H1 (cell line): Measurements from ENCODE around the gene SCRN1. TPM values are rescaled to one million over a fixed set of nuclear protein-coding genes. Genes with fewer than 3 reads are reported as not detected.
A peak's percentile ranks its signal among the peaks of the same experiment; 100 is the strongest.

ENCODE experiments used
- CTCF ChIA-PET: fragments of 300-600 bp; sonication (Branson Sonifier 250); formaldehyde crosslinking; loops from one replicate; lab custom pipeline; 2021; ENCODE audit not compliant: partially characterized antibody; lab: Charles Lee
- POLR2A ChIA-PET: fragments of 300-600 bp; sonication (Branson Sonifier 250); formaldehyde crosslinking; loops from one replicate; lab custom pipeline; 2021; ENCODE audit warnings: inconsistent platforms; ENCODE audit not compliant: partially characterized antibody; lab: Charles Lee
- DNase-seq, 2 experiments: peaks; one replicate each; pipeline versions ENCODE4 v3.0.0 to v3.0.0-alpha.2; 2010 to 2022; ENCODE audit warnings: low spot score in 2 of 2, low read depth in 1 of 2, mixed read lengths in 1 of 2
- FAIRE-seq: peaks from 2 replicates; lab custom pipeline; 2011; peaks lifted over from hg19 to GRCh38; lab: Jason Lieb, UNC
- H2AFZ ChIP-seq: 2 replicates; pipeline ENCODE4 v1.8.1; 2012; ENCODE audit warnings: low read length, inconsistent platforms
- H2AK5ac ChIP-seq: 2 replicates; pipeline ENCODE4 v1.6.1; 2013; ENCODE audit warnings: low read depth, low read length
- H2BK120ac ChIP-seq: replicated peaks from 2 replicates; pipeline ENCODE3; 2013; ENCODE audit warnings: low read depth, low read length, inconsistent platforms
- H2BK12ac ChIP-seq: 2 replicates; pipeline ENCODE4 v1.6.1; 2013; ENCODE audit warnings: low read depth, low read length
- H2BK15ac ChIP-seq: 2 replicates; pipeline ENCODE4 v1.6.1; 2013; ENCODE audit warnings: low read length
- H2BK20ac ChIP-seq: 2 replicates; pipeline ENCODE4 v1.6.1; 2013; ENCODE audit warnings: low read length
- H2BK5ac ChIP-seq: 2 replicates; pipeline ENCODE4 v1.6.1; 2013; ENCODE audit warnings: low read depth, low read length
- H3K14ac ChIP-seq: 2 replicates; pipeline ENCODE4 v1.6.1; 2013; ENCODE audit warnings: inconsistent platforms; ENCODE audit not compliant: insufficient read length
- H3K18ac ChIP-seq: 2 replicates; pipeline ENCODE4 v1.6.1; 2013; ENCODE audit warnings: low read length; ENCODE audit errors: extremely low read depth
- H3K23ac ChIP-seq: 2 replicates; pipeline ENCODE4 v1.6.1; 2013; ENCODE audit warnings: inconsistent platforms; ENCODE audit not compliant: insufficient read length
- H3K23me2 ChIP-seq: 2 replicates; pipeline ENCODE4 v1.6.1; 2013; ENCODE audit warnings: low read depth, low read length
- H3K27ac ChIP-seq: 2 replicates; pipeline ENCODE4 v1.6.1; 2011; ENCODE audit warnings: low read depth, low read length, inconsistent platforms
- H3K27me3 ChIP-seq, 4 experiments: replicated peaks in 1 of 4; 1 replicate in 1 of 4; 2 replicates in 3 of 4; pipeline versions ENCODE4 v1.6.1 to v1.8.1; 2011 to 2013; ENCODE audit warnings: low read length in 3 of 4, mild to moderate bottlenecking in 3 of 4, inconsistent platforms in 2 of 4, mixed read lengths in 2 of 4, moderate library complexity in 1 of 4; ENCODE audit not compliant: control insufficient read depth in 3 of 4, insufficient read depth in 3 of 4; ENCODE audit errors: extremely low read depth in 1 of 4
- H3K36me3 ChIP-seq, 4 experiments: 2 replicates each; pipeline versions ENCODE4 v1.6.1 to v1.8.1; 2011 to 2013; ENCODE audit warnings: mild to moderate bottlenecking in 4 of 4, low read length in 3 of 4, moderate library complexity in 2 of 4, control low read depth in 1 of 4, inconsistent platforms in 1 of 4; ENCODE audit not compliant: insufficient read depth in 4 of 4, control insufficient read depth in 2 of 4
- H3K4ac ChIP-seq: replicated peaks from 2 replicates; pipeline ENCODE3; 2013; ENCODE audit warnings: low read length, low read depth, mixed read lengths, inconsistent platforms; ENCODE audit not compliant: insufficient read length
- H3K4me1 ChIP-seq, 4 experiments: replicated peaks in 1 of 4; 1 replicate in 1 of 4; 2 replicates in 3 of 4; pipeline versions ENCODE4 v1.6.1 to v1.8.1; 2011 to 2013; ENCODE audit warnings: low read length in 3 of 4, inconsistent platforms in 2 of 4, mixed read lengths in 1 of 4; ENCODE audit not compliant: insufficient read depth in 4 of 4, control insufficient read depth in 3 of 4
- H3K4me2 ChIP-seq, 2 experiments: 2 replicates each; pipeline versions ENCODE4 v1.6.1 to v1.8.1; 2011 to 2013; ENCODE audit warnings: low read depth in 2 of 2, low read length in 2 of 2, control low read depth in 1 of 2, inconsistent platforms in 1 of 2, mild to moderate bottlenecking in 1 of 2; ENCODE audit not compliant: insufficient read depth in 1 of 2
- H3K4me3 ChIP-seq, 4 experiments: fragments of 200-600, 300-600 bp in 1 of 4; sonication (generic), shearing (Covaris generic), sonication (Bioruptor Twin) in 1 of 4; 2 replicates each; pipeline versions ENCODE4 v1.5.1 to v1.8.1; 2011 to 2016; ENCODE audit warnings: low read length in 4 of 4, low read depth in 3 of 4, control low read depth in 2 of 4, inconsistent platforms in 2 of 4, mild to moderate bottlenecking in 2 of 4, mixed read lengths in 1 of 4, moderate library complexity in 1 of 4; ENCODE audit not compliant: insufficient read depth in 2 of 4; ENCODE audit errors: extremely low read depth in 1 of 4
- H3K56ac ChIP-seq: replicated peaks from 2 replicates; pipeline ENCODE3; 2013; ENCODE audit warnings: low read depth, mild to moderate bottlenecking, mixed read lengths, low read length, inconsistent platforms; ENCODE audit not compliant: insufficient read length
- H3K79me1 ChIP-seq: 2 replicates; pipeline ENCODE4 v1.6.1; 2013; ENCODE audit warnings: low read depth, low read length, control low read depth
- H3K79me2 ChIP-seq, 2 experiments: 2 replicates each; pipeline versions ENCODE4 v1.6.1 to v1.8.1; 2012 to 2013; ENCODE audit warnings: low read length in 2 of 2, mild to moderate bottlenecking in 2 of 2, inconsistent platforms in 1 of 2; ENCODE audit not compliant: insufficient read depth in 2 of 2, control insufficient read depth in 1 of 2
- H3K9ac ChIP-seq, 4 experiments: replicated peaks in 1 of 4; 1 replicate in 1 of 4; 2 replicates in 3 of 4; pipeline versions ENCODE4 v1.6.1 to v1.8.1; 2011 to 2013; ENCODE audit warnings: low read depth in 3 of 4, low read length in 3 of 4, control low read depth in 2 of 4, mild to moderate bottlenecking in 2 of 4, moderate library complexity in 2 of 4, inconsistent platforms in 1 of 4; ENCODE audit errors: extremely low read depth in 1 of 4
- H3K9me3 ChIP-seq, 2 experiments: 2 replicates each; pipeline versions ENCODE4 v1.6.1 to v1.8.1; 2012 to 2013; ENCODE audit warnings: mild to moderate bottlenecking in 2 of 2, moderate library complexity in 2 of 2, control low read depth in 1 of 2, inconsistent platforms in 1 of 2, low read depth in 1 of 2, low read length in 1 of 2, mixed read lengths in 1 of 2; ENCODE audit not compliant: insufficient read depth in 2 of 2
- H4K20me1 ChIP-seq, 2 experiments: replicated peaks in 1 of 2; 2 replicates each; pipeline versions ENCODE3 to v1.8.1; 2011 to 2013; ENCODE audit warnings: inconsistent platforms in 2 of 2, low read length in 2 of 2, mild to moderate bottlenecking in 1 of 2; ENCODE audit not compliant: insufficient read depth in 2 of 2, control insufficient read depth in 1 of 2
- H4K5ac ChIP-seq: 2 replicates; pipeline ENCODE4 v1.6.1; 2013; ENCODE audit warnings: low read length, low read depth, mixed read lengths, inconsistent platforms; ENCODE audit not compliant: insufficient read length
- H4K8ac ChIP-seq: 2 replicates; pipeline ENCODE4 v1.8.0; 2013; ENCODE audit warnings: mild to moderate bottlenecking, moderate library complexity, low read length, inconsistent platforms; ENCODE audit not compliant: insufficient read depth; ENCODE audit errors: extremely low read depth
- H4K91ac ChIP-seq: replicated peaks from 2 replicates; pipeline ENCODE3; 2013; ENCODE audit warnings: low read length, mixed read lengths, inconsistent platforms; ENCODE audit not compliant: insufficient read length
- ATF2 ChIP-seq: IDR thresholded peaks from 2 replicates; pipeline ENCODE4 v1.6.1; 2012; ENCODE audit warnings: low read length, inconsistent platforms
- GTF2F1 ChIP-seq: IDR thresholded peaks from 2 replicates; pipeline ENCODE4 v1.6.1; 2012; ENCODE audit warnings: low read depth, low read length, improper control_type of control experiment, borderline replicate concordance
- MAFK ChIP-seq: IDR thresholded peaks from 2 replicates; pipeline ENCODE4 v1.6.1; 2012; ENCODE audit warnings: low read depth, mild to moderate bottlenecking, improper control_type of control experiment, low read length
- POU5F1 ChIP-seq: IDR thresholded peaks from 2 replicates; pipeline ENCODE4 v1.6.1; 2011; ENCODE audit warnings: low read depth, mild to moderate bottlenecking, low read length, moderate library complexity
- WGBS, 2 experiments: shearing (Covaris generic) in 1 of 2; methylation state at CpG; one replicate each; pipeline versions ENCODE4 v1.1.6 to v1.1.7; 2013 to 2015; ENCODE audit warnings: low lambda C conversion rate in 2 of 2, mixed read lengths in 2 of 2, inconsistent platforms in 1 of 2, low coverage in 1 of 2, missing lambda C conversion rate in 1 of 2; ENCODE audit not compliant: insufficient replicate concordance in 2 of 2, insufficient coverage in 1 of 2, insufficient read length in 1 of 2; ENCODE audit errors: extremely low coverage in 1 of 2, missing lambda C conversion rate in 1 of 2; 5-methylcytosine and 5-hydroxymethylcytosine counted together
- polyA plus RNA-seq, 7 experiments: library from polyadenylated mRNA; depleted of rRNA in 3 of 7; stranded (reverse) in 5 of 7; unstranded in 2 of 7; fragments of >200 nt in 5 of 7; fragments of 200-250 nt in 2 of 7; gene quantifications; 1 replicate in 5 of 7; 2 replicates in 1 of 7; 4 replicates in 1 of 7; pipeline versions ENCODE4 v1.2.1 to v1.2.3, GENCODE V29; 2011 to 2013; ENCODE audit warnings: missing spikeins in 2 of 7, mixed read lengths in 2 of 7
- total RNA-seq: library from RNA; stranded (reverse); fragmentation: NEBNext Ultra II Directional; extraction: Animal tissue kit (Norgen Biotek cat#: 25700); gene quantifications from 2 replicates; pipeline ENCODE4 v1.2.1, GENCODE V29; 2021
- TF ChIP-seq, protein P1 (sequence below), 3 experiments: IDR thresholded peaks; 1 replicate in 2 of 3; 2 replicates in 1 of 3; pipeline versions ENCODE4 v1.5.1 to v1.6.1; 2011; ENCODE audit warnings: low read length in 3 of 3, mild to moderate bottlenecking in 3 of 3, inconsistent platforms in 2 of 3, low read depth in 1 of 3, moderate library complexity in 1 of 3; ENCODE audit not compliant: insufficient read depth in 1 of 3; ENCODE audit errors: control extremely low read depth in 1 of 3

The SCRN1 gene
- total and polyA plus RNA-seq, 2 of the 8 experiments (the other 6 are each of a cell fraction or from before 2014, with no cell fraction given): 36.0 to 75.8 TPM

GRCh38 chr7:29988424-29989256, 961 bp downstream of the SCRN1 start:
- Histone ChIP-seq H3K4me1 (peaks cover 0 to 10% (median 6%) of the 10 kb centered on the region in 4 experiments; a peak in 5 of 7 replicates), H3K18ac (peak overlapping the region; percentile 88), H3K9ac (peak overlapping the region; percentile 40 to 97 (median 78)), H2BK120ac (no peak overlapping the region), H4K20me1 (peaks cover 2 to 4% of the 10 kb centered on the region in 2 experiments), H4K91ac (peak overlapping the region; percentile 22), H2BK20ac (no peak overlapping the region), H2AFZ (peak overlapping the region; percentile 16; the same call in 1 of the 2 replicates), H3K79me1 (peaks cover 4% of the 10 kb centered on the region), H4K5ac (peak overlapping the region; percentile 76), H3K56ac (peak overlapping the region; percentile 32), H2AK5ac (0 out of 2 replicates have a peak overlapping the region, but pooled peaks have one; percentile 30), H4K8ac (peak overlapping the region; percentile 93), H3K4me3 (peak overlapping the region; percentile 84 to 90 (median 88)), H3K4me2 (peak overlapping the region; percentile 86 to 91), H3K9me3 (peaks cover 3 to 5% of the 10 kb centered on the region in 2 experiments; a peak in 3 of 4 replicates), H3K27me3 (peaks cover 0 to 2% (median 0%) of the 10 kb centered on the region in 4 experiments; a peak in 1 of 7 replicates), H3K23ac (no peak overlapping the region), H2BK5ac (peak overlapping the region; percentile 63; the same call in 1 of the 2 replicates), H3K4ac (no peak overlapping the region), H2BK15ac (peak overlapping the region; percentile 61; the same call in 1 of the 2 replicates), H3K14ac (no peak overlapping the region), H3K23me2 (peaks cover 4% of the 10 kb centered on the region), H3K36me3 (no peaks in the 10 kb centered on the region; a peak in 1 of 8 replicates), H3K27ac (no peak overlapping the region; the same call in 1 of the 2 replicates), H3K79me2 (peaks cover 0 to 36% of the 10 kb centered on the region in 2 experiments; a peak in 3 of 4 replicates), H2BK12ac (0 out of 2 replicates have a peak overlapping the region, but pooled peaks have one; percentile 82)
- ChIA-PET CTCF (interaction anchor here (0.6 to 2.9 kb wide), 7 partner anchors 10 to 575 kb away, joined by 3 to 21 read pairs (median 4); no protein-coding TSS in a partner anchor), POLR2A (interaction anchor here (0.7 to 1.5 kb wide), 8 partner anchors 9 to 66 kb away, joined by 3 to 7 read pairs (median 4); partner anchors contain the start of genes FKBP14 and PLEKHA8)
- DNase-seq (peak in 1 of 2 experiments; percentile 61), FAIRE-seq (no peak)
- WGBS, 2 experiments: 4% methylated on average over 61 of the region's 75 CpGs; no CpG with 5 or more reads in 1 of the 2 experiments
- TF ChIP-seq POU5F1: no peak
- TF ChIP-seq, protein P1, sequence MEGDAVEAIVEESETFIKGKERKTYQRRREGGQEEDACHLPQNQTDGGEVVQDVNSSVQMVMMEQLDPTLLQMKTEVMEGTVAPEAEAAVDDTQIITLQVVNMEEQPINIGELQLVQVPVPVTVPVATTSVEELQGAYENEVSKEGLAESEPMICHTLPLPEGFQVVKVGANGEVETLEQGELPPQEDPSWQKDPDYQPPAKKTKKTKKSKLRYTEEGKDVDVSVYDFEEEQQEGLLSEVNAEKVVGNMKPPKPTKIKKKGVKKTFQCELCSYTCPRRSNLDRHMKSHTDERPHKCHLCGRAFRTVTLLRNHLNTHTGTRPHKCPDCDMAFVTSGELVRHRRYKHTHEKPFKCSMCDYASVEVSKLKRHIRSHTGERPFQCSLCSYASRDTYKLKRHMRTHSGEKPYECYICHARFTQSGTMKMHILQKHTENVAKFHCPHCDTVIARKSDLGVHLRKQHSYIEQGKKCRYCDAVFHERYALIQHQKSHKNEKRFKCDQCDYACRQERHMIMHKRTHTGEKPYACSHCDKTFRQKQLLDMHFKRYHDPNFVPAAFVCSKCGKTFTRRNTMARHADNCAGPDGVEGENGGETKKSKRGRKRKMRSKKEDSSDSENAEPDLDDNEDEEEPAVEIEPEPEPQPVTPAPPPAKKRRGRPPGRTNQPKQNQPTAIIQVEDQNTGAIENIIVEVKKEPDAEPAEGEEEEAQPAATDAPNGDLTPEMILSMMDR (IDR thresholded peaks at IDR 0.05; ENCODE audit: control extremely low read depth in 1 of 3, insufficient read depth in 1 of 3, low read depth in 1 of 3, low read length in 3 of 3): no peak
- no peak for TF ChIP-seq ATF2
- no peak for TF ChIP-seq MAFK
- no peak for TF ChIP-seq GTF2F1
